ENCODE results near the gene P2RY14.

The P2RY14 gene

GRCh38 chr3:151175952-151176351 lies 102.4 kb downstream of the P2RY14 start:
- DNase-seq, result no peak

GRCh38 chr3:151174351-151174750 lies 104.0 kb downstream of the P2RY14 start:
- DNase-seq, result no peak

DNA sequence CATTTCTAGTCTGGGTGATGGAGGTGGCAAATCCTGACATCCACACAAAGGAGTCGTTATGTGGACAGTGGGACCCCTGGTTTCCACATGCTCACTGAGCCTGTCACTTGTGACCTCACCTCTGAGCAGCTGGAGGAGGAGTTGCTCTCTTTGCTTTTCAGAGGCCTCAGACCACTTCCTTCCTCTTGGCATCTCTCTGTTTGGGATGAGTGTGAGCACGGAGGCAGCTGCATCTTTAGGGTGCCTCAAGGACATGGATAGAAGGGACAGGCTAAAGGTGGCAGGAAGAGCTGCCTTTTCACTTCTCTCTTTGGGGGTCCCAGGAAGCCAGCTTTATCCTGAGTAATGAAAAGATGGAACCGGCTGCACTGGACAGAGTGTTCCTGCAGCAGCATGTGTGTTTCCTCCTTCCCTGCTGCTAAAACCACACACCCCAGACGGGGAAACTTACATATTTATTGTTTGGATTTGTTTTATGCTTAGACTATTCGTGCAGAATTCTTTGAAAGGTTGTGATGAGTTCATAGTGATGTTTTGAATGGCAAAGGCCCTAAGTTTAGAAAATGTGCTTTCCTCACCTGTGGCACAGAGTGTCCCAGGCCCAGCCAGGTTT lies 107.1 kb downstream of the P2RY14 start:
- peak; percentile 58 for DNase-seq

GRCh38 chr3:151169948-151170679 lies 108.2 kb downstream of the P2RY14 start:
- peak; percentile 33 for DNase-seq

DNA sequence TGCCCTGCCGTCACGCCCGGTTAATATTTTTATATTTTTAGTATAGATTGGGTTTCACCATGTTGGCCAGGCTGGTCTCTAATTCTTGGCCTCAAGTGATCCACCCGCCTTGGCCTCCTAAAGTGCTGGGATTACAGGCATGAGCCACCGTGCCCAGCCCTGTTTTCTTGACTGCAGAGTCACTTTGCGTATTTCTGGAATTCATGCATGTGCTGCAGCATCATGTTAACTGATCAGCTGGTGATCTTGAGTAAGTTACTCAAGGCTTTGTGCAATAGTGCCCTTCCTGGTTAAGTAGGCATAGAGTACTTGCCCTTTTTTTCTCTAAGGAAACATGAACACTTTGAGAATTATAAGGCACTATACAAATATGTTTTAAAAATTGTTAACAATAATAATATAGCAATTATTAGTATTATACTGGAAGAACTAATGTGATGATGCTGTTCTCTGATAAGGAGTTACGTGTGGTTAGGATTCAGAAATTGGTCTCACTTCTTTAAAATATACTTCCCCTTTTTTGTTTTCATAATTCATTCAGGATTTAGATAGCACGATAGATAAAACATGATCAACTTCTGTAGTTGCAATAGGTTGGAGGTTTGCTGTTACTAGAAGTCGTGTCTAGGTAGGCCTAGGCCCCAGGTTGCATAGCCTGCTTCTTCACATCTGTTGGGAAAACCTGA lies 108.9 kb downstream of the P2RY14 start:
- no peak for DNase-seq

GRCh38 chr3:151168269-151169094 lies 109.9 kb downstream of the P2RY14 start:
- DNase-seq, result peak; percentile 90

DNA sequence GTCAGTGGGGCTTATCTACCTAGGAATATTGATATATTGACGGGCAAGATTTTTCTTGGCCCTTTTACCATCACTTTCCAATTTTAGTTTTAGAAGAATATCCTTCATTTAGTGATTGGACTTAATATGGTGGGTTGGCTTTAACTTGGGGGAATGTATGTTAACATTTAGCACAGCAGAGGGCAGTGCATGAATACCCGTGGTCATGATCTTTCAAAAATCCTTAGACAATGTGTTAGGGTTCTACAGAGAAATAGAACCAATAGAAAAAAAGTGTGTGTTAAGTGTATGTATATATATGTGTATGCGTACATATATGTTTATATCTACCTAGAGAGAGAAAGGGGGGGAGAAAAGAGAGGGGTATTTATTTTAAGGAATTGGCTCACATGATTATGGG lies 112.2 kb downstream of the P2RY14 start:
- DNase-seq, result no peak

GRCh38 chr3:151165226-151165625 lies 113.1 kb downstream of the P2RY14 start:
- no peak for DNase-seq

Data from CD4-positive, alpha-beta T cell treated with Interleukin-17A for 4 hours (primary cell).